Measurements from ENCODE around the gene CRACR2B.

The CRACR2B gene

DNA sequence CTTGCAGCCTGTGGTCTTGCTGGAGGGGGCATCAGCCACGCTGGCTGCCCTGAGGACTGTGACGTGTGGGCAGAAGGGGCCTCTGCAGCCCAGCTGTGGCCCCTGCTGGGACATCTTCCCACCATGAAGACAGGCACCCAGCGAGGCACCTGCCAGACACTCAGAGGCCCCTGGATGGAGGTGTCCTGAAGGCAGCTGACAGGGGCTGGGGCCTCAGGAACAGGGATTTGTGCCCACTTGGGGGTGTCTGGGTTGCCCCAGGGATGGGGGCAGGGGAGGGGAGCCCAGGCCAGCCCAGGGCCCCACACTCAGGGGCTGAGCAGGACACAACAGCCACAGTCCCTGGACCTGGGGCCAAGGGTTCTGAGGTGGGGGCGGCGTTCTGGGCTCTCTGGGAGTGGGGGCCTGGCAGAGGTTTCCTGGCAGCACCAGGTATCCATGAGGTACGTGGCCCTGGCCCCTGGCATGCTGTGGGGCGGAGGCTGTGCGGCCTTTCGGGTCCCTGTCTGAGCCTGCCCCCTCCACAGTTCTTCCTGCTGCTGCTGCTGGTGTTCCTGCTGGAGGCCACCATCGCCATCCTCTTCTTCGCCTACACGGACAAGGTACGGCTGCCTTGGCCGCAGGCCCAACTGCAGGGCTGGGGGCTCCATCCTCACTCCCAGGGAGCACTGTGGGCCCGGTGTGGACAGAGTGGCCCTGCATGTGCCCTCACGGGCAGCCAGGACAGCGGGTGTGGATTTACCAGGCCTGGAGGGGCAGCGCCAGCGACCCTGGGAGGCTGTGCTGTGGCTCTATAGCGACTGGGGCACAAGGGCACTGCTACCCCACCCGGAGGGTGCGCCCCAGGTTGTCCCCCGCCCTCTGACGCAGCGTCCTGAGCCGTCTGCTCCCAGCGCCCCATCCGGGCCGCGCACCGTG, 36.5 kb downstream of the CRACR2B start:
- no peak for DNase-seq

DNA sequence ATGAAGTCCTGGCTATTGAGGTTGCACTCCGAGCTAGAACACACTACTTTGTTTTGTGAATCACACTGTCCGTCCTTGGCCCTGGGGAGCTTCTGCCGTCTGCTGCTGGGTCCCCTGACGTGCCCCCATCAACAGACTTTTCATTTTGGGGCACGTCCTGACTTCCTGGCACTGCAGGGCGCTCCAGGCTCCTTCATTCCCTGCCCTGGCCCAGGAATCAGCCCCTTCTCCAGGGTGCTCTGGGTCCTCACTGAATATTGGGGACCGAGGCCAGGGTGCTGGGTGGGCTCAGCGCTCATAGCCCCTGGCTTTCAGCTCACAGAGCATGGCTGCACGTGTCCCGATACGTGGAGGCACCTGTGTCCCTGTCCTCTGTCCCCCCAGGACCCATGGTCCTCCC, 37.2 kb downstream of the CRACR2B start:
- DNase-seq: no peak

DNA sequence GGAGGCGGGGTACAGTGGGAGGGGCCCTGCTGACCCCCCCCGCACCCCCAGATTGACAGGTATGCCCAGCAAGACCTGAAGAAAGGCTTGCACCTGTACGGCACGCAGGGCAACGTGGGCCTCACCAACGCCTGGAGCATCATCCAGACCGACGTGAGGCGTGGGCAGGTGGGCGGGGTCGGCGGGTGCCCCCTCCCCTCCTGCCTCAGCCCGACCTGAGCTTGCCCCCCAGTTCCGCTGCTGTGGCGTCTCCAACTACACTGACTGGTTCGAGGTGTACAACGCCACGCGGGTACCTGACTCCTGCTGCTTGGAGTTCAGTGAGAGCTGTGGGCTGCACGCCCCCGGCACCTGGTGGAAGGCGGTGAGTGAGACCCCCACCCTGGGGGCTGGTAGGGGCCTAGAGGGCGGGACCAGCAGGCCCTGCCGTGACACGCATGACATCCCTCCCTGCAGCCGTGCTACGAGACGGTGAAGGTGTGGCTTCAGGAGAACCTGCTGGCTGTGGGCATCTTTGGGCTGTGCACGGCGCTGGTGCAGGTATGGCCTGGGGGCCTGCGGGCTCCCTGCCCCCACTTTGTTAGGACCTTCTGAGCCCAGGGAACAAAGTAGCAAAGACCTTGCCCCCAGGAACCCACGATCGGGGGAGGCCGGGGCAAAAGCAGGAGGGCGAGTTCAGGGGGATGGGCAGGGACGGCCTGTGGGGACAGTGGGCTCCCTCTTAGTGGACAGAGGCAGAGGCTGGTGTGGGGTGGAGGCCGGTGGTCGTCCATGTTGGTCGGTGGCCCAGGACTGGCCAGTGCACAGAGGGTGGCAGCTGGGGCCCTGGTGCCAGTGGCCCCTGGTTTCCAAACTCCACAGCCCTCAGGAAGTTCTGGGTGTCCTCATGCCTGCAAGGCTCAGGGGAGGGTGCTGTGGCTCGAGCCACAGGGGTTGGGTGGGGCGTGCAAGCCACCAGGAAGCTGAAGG, 38.0 kb downstream of the CRACR2B start:
- DNase-seq: no peak

GRCh38 chr11:866481-866880, 38.8 kb downstream of the CRACR2B start:
- no peak for DNase-seq

DNA sequence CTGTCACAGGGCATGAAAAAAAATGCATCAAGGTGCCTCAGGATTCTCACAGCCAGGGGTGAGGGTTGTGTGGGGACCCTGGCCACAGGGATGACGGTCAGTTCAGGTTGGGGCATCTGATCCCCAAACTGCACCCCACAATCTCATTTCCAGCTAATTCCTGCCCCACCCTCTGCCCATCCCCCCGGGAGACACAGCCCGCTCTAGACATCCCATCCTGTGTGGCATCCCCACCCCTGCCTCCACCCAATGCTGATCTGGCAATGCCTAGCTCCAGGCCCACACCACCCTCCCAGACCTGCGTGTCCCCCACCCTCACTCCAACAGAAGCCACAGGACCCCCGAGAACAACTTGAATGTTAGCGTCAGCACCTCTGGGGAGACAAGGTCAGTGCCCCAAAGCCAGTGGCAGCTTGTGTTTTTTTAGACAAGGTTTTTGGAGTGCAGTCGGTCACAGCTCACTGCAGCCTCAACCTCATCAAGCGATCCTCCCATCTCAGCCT, 40.2 kb downstream of the CRACR2B start:
- no peak for DNase-seq

GRCh38 chr11:868394-868793, 40.7 kb downstream of the CRACR2B start:
- no peak for DNase-seq

- DNase-seq: no peak
These were observed 41.1 kb downstream of the CRACR2B start for GRCh38 chr11:868802-869201.

- DNase-seq: no peak
These were observed 41.8 kb downstream of the CRACR2B start for GRCh38 chr11:869399-870126.

DNA sequence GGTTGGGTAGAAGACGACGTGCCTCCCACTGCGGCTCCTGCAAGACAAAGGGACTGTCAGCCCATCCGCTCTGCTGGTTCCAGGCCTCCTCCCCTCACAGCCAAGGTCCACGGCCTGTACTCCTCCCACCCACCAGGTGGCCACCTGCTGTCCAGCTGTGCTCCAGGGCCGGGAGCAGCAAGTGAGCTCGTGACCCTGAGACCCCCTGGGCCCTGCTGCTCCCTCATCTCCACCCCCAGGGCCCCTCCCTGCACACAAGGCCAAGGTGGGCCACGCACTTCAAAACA, 42.4 kb downstream of the CRACR2B start:
- no peak for DNase-seq

DNA sequence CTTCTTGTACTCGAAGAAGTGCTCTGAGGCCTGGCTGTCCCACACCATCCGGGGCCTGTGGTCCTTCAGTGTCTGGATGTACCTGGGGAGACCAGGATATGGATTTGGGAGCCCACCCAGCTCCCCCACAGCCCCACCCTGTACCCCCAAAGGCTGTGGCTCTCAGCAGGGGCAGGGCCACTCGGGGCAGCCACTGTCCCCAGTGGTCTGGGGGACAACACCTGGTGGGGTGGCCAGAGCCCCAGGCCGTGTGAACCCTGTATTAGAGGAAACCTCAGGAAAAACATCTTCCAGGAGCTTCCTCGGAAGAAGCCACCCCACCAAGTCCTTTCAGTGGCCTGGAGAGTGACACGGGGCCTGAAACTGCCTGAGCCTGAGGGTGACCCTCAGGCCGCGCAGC, 42.7 kb downstream of the CRACR2B start:
- no peak for DNase-seq

DNA sequence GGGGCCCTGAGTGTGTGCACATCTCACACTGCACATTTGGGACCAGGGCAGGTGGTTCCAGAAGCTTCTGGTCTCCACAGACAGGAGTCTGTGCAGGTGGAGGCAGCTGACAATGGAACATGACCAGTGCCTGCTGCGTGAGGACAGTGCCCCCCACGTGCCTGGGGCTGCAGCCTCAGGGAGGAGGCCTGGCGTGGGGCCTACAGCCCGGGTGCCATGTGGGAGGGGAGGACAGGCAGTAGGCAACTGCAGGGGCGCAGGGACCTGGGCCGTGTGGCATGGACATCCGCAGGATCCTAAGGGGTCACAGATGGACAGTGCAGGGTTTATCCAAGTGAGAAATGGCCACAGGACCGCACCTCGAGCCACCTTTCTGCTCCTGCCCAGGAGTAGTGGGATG, 43.8 kb downstream of the CRACR2B start:
- DNase-seq: no peak

GRCh38 chr11:872799-873198, 45.1 kb downstream of the CRACR2B start:
- DNase-seq: no peak

- no peak for DNase-seq
These were observed 46.0 kb downstream of the CRACR2B start for GRCh38 chr11:873706-874105.

DNA sequence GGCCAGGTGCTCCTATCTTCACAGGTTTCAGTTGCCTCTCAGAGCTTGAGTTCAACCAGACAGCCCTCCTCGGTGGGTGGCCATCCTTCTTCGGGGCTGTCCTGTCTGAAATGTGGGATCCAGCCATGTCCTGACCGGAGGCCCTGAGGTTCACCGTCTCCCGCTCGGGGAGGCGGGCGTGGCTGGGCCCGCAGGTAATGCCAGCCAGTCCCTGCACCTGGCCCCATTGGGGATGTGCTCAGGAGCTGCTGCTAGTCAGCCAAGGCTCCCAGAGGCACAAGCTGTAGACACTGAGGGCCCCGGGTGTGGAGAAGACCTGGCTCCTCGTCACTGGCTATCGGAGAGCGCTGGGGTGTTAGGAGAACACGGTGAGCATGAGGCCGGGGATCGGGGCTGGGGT, 47.5 kb downstream of the CRACR2B start:
- no peak for DNase-seq

DNA sequence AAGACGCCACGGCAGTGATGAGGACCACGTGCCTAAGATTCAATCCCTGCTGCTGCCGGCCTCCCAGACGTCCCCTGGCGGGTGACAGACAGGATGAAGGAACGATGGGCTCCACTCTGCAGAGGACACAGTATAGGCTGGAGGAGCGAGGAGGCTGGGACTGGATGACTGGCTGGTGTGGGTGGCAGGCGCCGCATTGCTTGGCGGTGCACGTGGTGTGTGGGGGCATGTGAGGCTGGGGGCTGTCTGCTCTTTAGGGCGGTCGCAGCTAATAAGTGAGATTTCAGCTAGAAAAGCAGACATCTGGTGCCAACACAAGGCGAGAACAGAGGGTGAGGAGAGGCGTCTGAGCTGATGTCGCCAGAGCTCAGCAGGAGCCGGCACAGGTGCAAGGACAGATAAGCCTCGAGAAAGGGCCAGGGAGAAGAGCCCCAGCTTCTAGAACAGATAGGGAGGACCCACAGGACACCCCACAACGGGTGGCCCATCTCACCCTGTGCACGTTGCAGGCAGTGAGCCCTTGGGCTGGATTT, 48.1 kb downstream of the CRACR2B start:
- DNase-seq: peak in 19 of 56 donors; percentile 9 to 61 (median 32)

GRCh38 chr11:876545-876944, 48.8 kb downstream of the CRACR2B start:
- DNase-seq: peak in 16 of 56 donors; percentile 8 to 59 (median 33)

GRCh38 chr11:877565-877964, 49.8 kb downstream of the CRACR2B start:
- no peak for DNase-seq

- no peak for DNase-seq
These were observed 52.7 kb downstream of the CRACR2B start for GRCh38 chr11:880447-880846.
